D341Med (cell line): Measurements from ENCODE around the gene EPPIN.
A peak's percentile ranks its signal among the peaks of the same experiment; 100 is the strongest.
"Not testable (repeated sequence)": the region's sequence is repeated elsewhere in the genome, so short reads cannot be mapped to it uniquely, and the experiment has no call there.

ENCODE experiments used
- DNase-seq: peaks from one replicate; pipeline ENCODE4 v3.0.0; 2012; ENCODE audit warnings: low spot score

EPPIN gene

GRCh38 chr20:45547206-45547770, at the start of gene EPPIN:
Gene EPPIN (minus strand): TSS chr20:45547401. CDS start chr20:45547357, 44 bp downstream.
- DNase-seq = no peak

- DNase-seq = no peak
Measured at GRCh38 chr20:45595235-45595634, 48.0 kb upstream of the EPPIN start.

- DNase-seq = no peak
Measured at GRCh38 chr20:45593498-45593897, 46.3 kb upstream of the EPPIN start.

GRCh38 chr20:45592574-45593189, 45.5 kb upstream of the EPPIN start:
- DNase-seq = peak; percentile 58

- DNase-seq = no peak
Measured at GRCh38 chr20:45589725-45590124, 42.5 kb upstream of the EPPIN start.

GRCh38 chr20:45588800-45589199, 41.6 kb upstream of the EPPIN start:
- no peak for DNase-seq

- not testable (repeated sequence) for DNase-seq
Measured at GRCh38 chr20:45585986-45586385, 38.8 kb upstream of the EPPIN start.

- DNase-seq = not testable (repeated sequence)
Measured at GRCh38 chr20:45584294-45584693, 37.1 kb upstream of the EPPIN start.

- no peak for DNase-seq
Measured at GRCh38 chr20:45583502-45583901, 36.3 kb upstream of the EPPIN start.

- DNase-seq = no peak
Measured at GRCh38 chr20:45581702-45582101, 34.5 kb upstream of the EPPIN start.

GRCh38 chr20:45579184-45579583, 32.0 kb upstream of the EPPIN start, which contains the start of gene WFDC8:
Gene WFDC8 (minus strand): TSS chr20:45579284. CDS start chr20:45579247, 37 bp downstream.
- no peak for DNase-seq

GRCh38 chr20:45578231-45578630, 31.0 kb upstream of the EPPIN start:
- no peak for DNase-seq

- DNase-seq = no peak
Measured at GRCh38 chr20:45576995-45577394, 29.8 kb upstream of the EPPIN start.

- no peak for DNase-seq
Measured at GRCh38 chr20:45575931-45576330, 28.7 kb upstream of the EPPIN start.

- not testable (repeated sequence) for DNase-seq
Measured at GRCh38 chr20:45569650-45570049, 22.4 kb upstream of the EPPIN start.

- DNase-seq = no peak
Measured at GRCh38 chr20:45564760-45565276, 17.6 kb upstream of the EPPIN start.

- no peak for DNase-seq
Measured at GRCh38 chr20:45555198-45555597, 8.0 kb upstream of the EPPIN start.

- DNase-seq = no peak
Measured at GRCh38 chr20:45552456-45552855, 5.3 kb upstream of the EPPIN start.

GRCh38 chr20:45550765-45551164, 3.6 kb upstream of the EPPIN start:
- no peak for DNase-seq

GRCh38 chr20:45548410-45548809, 1.2 kb upstream of the EPPIN start:
- no peak for DNase-seq

GRCh38 chr20:45545754-45546453, 1.3 kb downstream of the EPPIN start:
- DNase-seq = peak; percentile 58

GRCh38 chr20:45545351-45545750, 1.9 kb downstream of the EPPIN start:
- DNase-seq = no peak

- no peak for DNase-seq
Measured at GRCh38 chr20:45539382-45539781, 7.8 kb downstream of the EPPIN start, which contains the start of gene WFDC6. Gene WFDC6 (minus strand): TSS chr20:45539482. CDS start chr20:45539407, 75 bp downstream.
